H1 (cell line): ENCODE data around the gene NEGR1. TPM values are rescaled to one million over a fixed set of nuclear protein-coding genes. Genes with fewer than 3 reads are reported as not detected.

ENCODE experiments used
- CTCF ChIA-PET: fragments of 300-600 bp; sonication (Branson Sonifier 250); formaldehyde crosslinking; loops from one replicate; lab custom pipeline; 2021; ENCODE audit not compliant: partially characterized antibody; lab: Charles Lee
- POLR2A ChIA-PET: fragments of 300-600 bp; sonication (Branson Sonifier 250); formaldehyde crosslinking; loops from one replicate; lab custom pipeline; 2021; ENCODE audit warnings: inconsistent platforms; ENCODE audit not compliant: partially characterized antibody; lab: Charles Lee
- DNase-seq, 2 experiments: peaks; one replicate each; pipeline versions ENCODE4 v3.0.0 to v3.0.0-alpha.2; 2010 to 2022; ENCODE audit warnings: low spot score in 2 of 2, low read depth in 1 of 2, mixed read lengths in 1 of 2
- FAIRE-seq: peaks from 2 replicates; lab custom pipeline; 2011; peaks lifted over from hg19 to GRCh38; lab: Jason Lieb, UNC
- H2AFZ ChIP-seq: 2 replicates; pipeline ENCODE4 v1.8.1; 2012; ENCODE audit warnings: low read length, inconsistent platforms
- H2AK5ac ChIP-seq: 2 replicates; pipeline ENCODE4 v1.6.1; 2013; ENCODE audit warnings: low read depth, low read length
- H2BK120ac ChIP-seq: replicated peaks from 2 replicates; pipeline ENCODE3; 2013; ENCODE audit warnings: low read depth, low read length, inconsistent platforms
- H2BK12ac ChIP-seq: 2 replicates; pipeline ENCODE4 v1.6.1; 2013; ENCODE audit warnings: low read depth, low read length
- H2BK15ac ChIP-seq: 2 replicates; pipeline ENCODE4 v1.6.1; 2013; ENCODE audit warnings: low read length
- H2BK20ac ChIP-seq: 2 replicates; pipeline ENCODE4 v1.6.1; 2013; ENCODE audit warnings: low read length
- H2BK5ac ChIP-seq: 2 replicates; pipeline ENCODE4 v1.6.1; 2013; ENCODE audit warnings: low read depth, low read length
- H3K14ac ChIP-seq: 2 replicates; pipeline ENCODE4 v1.6.1; 2013; ENCODE audit warnings: inconsistent platforms; ENCODE audit not compliant: insufficient read length
- H3K18ac ChIP-seq: 2 replicates; pipeline ENCODE4 v1.6.1; 2013; ENCODE audit warnings: low read length; ENCODE audit errors: extremely low read depth
- H3K23ac ChIP-seq: 2 replicates; pipeline ENCODE4 v1.6.1; 2013; ENCODE audit warnings: inconsistent platforms; ENCODE audit not compliant: insufficient read length
- H3K23me2 ChIP-seq: 2 replicates; pipeline ENCODE4 v1.6.1; 2013; ENCODE audit warnings: low read depth, low read length
- H3K27ac ChIP-seq: 2 replicates; pipeline ENCODE4 v1.6.1; 2011; ENCODE audit warnings: low read depth, low read length, inconsistent platforms
- H3K27me3 ChIP-seq, 4 experiments: replicated peaks in 1 of 4; 1 replicate in 1 of 4; 2 replicates in 3 of 4; pipeline versions ENCODE4 v1.6.1 to v1.8.1; 2011 to 2013; ENCODE audit warnings: low read length in 3 of 4, mild to moderate bottlenecking in 3 of 4, inconsistent platforms in 2 of 4, mixed read lengths in 2 of 4, moderate library complexity in 1 of 4; ENCODE audit not compliant: control insufficient read depth in 3 of 4, insufficient read depth in 3 of 4; ENCODE audit errors: extremely low read depth in 1 of 4
- H3K36me3 ChIP-seq, 4 experiments: 2 replicates each; pipeline versions ENCODE4 v1.6.1 to v1.8.1; 2011 to 2013; ENCODE audit warnings: mild to moderate bottlenecking in 4 of 4, low read length in 3 of 4, moderate library complexity in 2 of 4, control low read depth in 1 of 4, inconsistent platforms in 1 of 4; ENCODE audit not compliant: insufficient read depth in 4 of 4, control insufficient read depth in 2 of 4
- H3K4ac ChIP-seq: replicated peaks from 2 replicates; pipeline ENCODE3; 2013; ENCODE audit warnings: low read length, low read depth, mixed read lengths, inconsistent platforms; ENCODE audit not compliant: insufficient read length
- H3K4me1 ChIP-seq, 4 experiments: replicated peaks in 1 of 4; 1 replicate in 1 of 4; 2 replicates in 3 of 4; pipeline versions ENCODE4 v1.6.1 to v1.8.1; 2011 to 2013; ENCODE audit warnings: low read length in 3 of 4, inconsistent platforms in 2 of 4, mixed read lengths in 1 of 4; ENCODE audit not compliant: insufficient read depth in 4 of 4, control insufficient read depth in 3 of 4
- H3K4me2 ChIP-seq, 2 experiments: 2 replicates each; pipeline versions ENCODE4 v1.6.1 to v1.8.1; 2011 to 2013; ENCODE audit warnings: low read depth in 2 of 2, low read length in 2 of 2, control low read depth in 1 of 2, inconsistent platforms in 1 of 2, mild to moderate bottlenecking in 1 of 2; ENCODE audit not compliant: insufficient read depth in 1 of 2
- H3K4me3 ChIP-seq, 4 experiments: fragments of 200-600, 300-600 bp in 1 of 4; sonication (generic), shearing (Covaris generic), sonication (Bioruptor Twin) in 1 of 4; 2 replicates each; pipeline versions ENCODE4 v1.5.1 to v1.8.1; 2011 to 2016; ENCODE audit warnings: low read length in 4 of 4, low read depth in 3 of 4, control low read depth in 2 of 4, inconsistent platforms in 2 of 4, mild to moderate bottlenecking in 2 of 4, mixed read lengths in 1 of 4, moderate library complexity in 1 of 4; ENCODE audit not compliant: insufficient read depth in 2 of 4; ENCODE audit errors: extremely low read depth in 1 of 4
- H3K56ac ChIP-seq: replicated peaks from 2 replicates; pipeline ENCODE3; 2013; ENCODE audit warnings: low read depth, mild to moderate bottlenecking, mixed read lengths, low read length, inconsistent platforms; ENCODE audit not compliant: insufficient read length
- H3K79me1 ChIP-seq: 2 replicates; pipeline ENCODE4 v1.6.1; 2013; ENCODE audit warnings: low read depth, low read length, control low read depth
- H3K79me2 ChIP-seq, 2 experiments: 2 replicates each; pipeline versions ENCODE4 v1.6.1 to v1.8.1; 2012 to 2013; ENCODE audit warnings: low read length in 2 of 2, mild to moderate bottlenecking in 2 of 2, inconsistent platforms in 1 of 2; ENCODE audit not compliant: insufficient read depth in 2 of 2, control insufficient read depth in 1 of 2
- H3K9ac ChIP-seq, 4 experiments: replicated peaks in 1 of 4; 1 replicate in 1 of 4; 2 replicates in 3 of 4; pipeline versions ENCODE4 v1.6.1 to v1.8.1; 2011 to 2013; ENCODE audit warnings: low read depth in 3 of 4, low read length in 3 of 4, control low read depth in 2 of 4, mild to moderate bottlenecking in 2 of 4, moderate library complexity in 2 of 4, inconsistent platforms in 1 of 4; ENCODE audit errors: extremely low read depth in 1 of 4
- H3K9me3 ChIP-seq, 2 experiments: 2 replicates each; pipeline versions ENCODE4 v1.6.1 to v1.8.1; 2012 to 2013; ENCODE audit warnings: mild to moderate bottlenecking in 2 of 2, moderate library complexity in 2 of 2, control low read depth in 1 of 2, inconsistent platforms in 1 of 2, low read depth in 1 of 2, low read length in 1 of 2, mixed read lengths in 1 of 2; ENCODE audit not compliant: insufficient read depth in 2 of 2
- H4K20me1 ChIP-seq, 2 experiments: replicated peaks in 1 of 2; 2 replicates each; pipeline versions ENCODE3 to v1.8.1; 2011 to 2013; ENCODE audit warnings: inconsistent platforms in 2 of 2, low read length in 2 of 2, mild to moderate bottlenecking in 1 of 2; ENCODE audit not compliant: insufficient read depth in 2 of 2, control insufficient read depth in 1 of 2
- H4K5ac ChIP-seq: 2 replicates; pipeline ENCODE4 v1.6.1; 2013; ENCODE audit warnings: low read length, low read depth, mixed read lengths, inconsistent platforms; ENCODE audit not compliant: insufficient read length
- H4K8ac ChIP-seq: 2 replicates; pipeline ENCODE4 v1.8.0; 2013; ENCODE audit warnings: mild to moderate bottlenecking, moderate library complexity, low read length, inconsistent platforms; ENCODE audit not compliant: insufficient read depth; ENCODE audit errors: extremely low read depth
- H4K91ac ChIP-seq: replicated peaks from 2 replicates; pipeline ENCODE3; 2013; ENCODE audit warnings: low read length, mixed read lengths, inconsistent platforms; ENCODE audit not compliant: insufficient read length
- POLR2A ChIP-seq, 2 experiments: IDR thresholded peaks; 1 replicate in 1 of 2; 2 replicates in 1 of 2; pipeline ENCODE4 v1.6.1; 2011; ENCODE audit warnings: low read depth in 2 of 2, low read length in 2 of 2, mild to moderate bottlenecking in 2 of 2; ENCODE audit errors: control extremely low read depth in 1 of 2
- RAD21 ChIP-seq, 2 experiments: IDR thresholded peaks in 1 of 2; conservative IDR thresholded peaks in 1 of 2; 2 replicates each; pipeline ENCODE4 v1.6.1; 2011; ENCODE audit warnings: low read depth in 2 of 2, low read length in 2 of 2, improper control_type of control experiment in 1 of 2, inconsistent platforms in 1 of 2, mild to moderate bottlenecking in 1 of 2, moderate library complexity in 1 of 2
- WGBS, 2 experiments: shearing (Covaris generic) in 1 of 2; methylation state at CpG; one replicate each; pipeline versions ENCODE4 v1.1.6 to v1.1.7; 2013 to 2015; ENCODE audit warnings: low lambda C conversion rate in 2 of 2, mixed read lengths in 2 of 2, inconsistent platforms in 1 of 2, low coverage in 1 of 2, missing lambda C conversion rate in 1 of 2; ENCODE audit not compliant: insufficient replicate concordance in 2 of 2, insufficient coverage in 1 of 2, insufficient read length in 1 of 2; ENCODE audit errors: extremely low coverage in 1 of 2, missing lambda C conversion rate in 1 of 2; 5-methylcytosine and 5-hydroxymethylcytosine counted together
- polyA plus RNA-seq, 7 experiments: library from polyadenylated mRNA; depleted of rRNA in 3 of 7; stranded (reverse) in 5 of 7; unstranded in 2 of 7; fragments of >200 nt in 5 of 7; fragments of 200-250 nt in 2 of 7; gene quantifications; 1 replicate in 5 of 7; 2 replicates in 1 of 7; 4 replicates in 1 of 7; pipeline versions ENCODE4 v1.2.1 to v1.2.3, GENCODE V29; 2011 to 2013; ENCODE audit warnings: missing spikeins in 2 of 7, mixed read lengths in 2 of 7
- total RNA-seq: library from RNA; stranded (reverse); fragmentation: NEBNext Ultra II Directional; extraction: Animal tissue kit (Norgen Biotek cat#: 25700); gene quantifications from 2 replicates; pipeline ENCODE4 v1.2.1, GENCODE V29; 2021

Gene NEGR1
- total and polyA plus RNA-seq, 2 of the 8 experiments (the other 6 are each of a cell fraction or from before 2014, with no cell fraction given), result 0.71 to 1.3 TPM

GRCh38 chr1:71438626-71439025 lies 843.7 kb downstream of the NEGR1 start:
- Histone ChIP-seq H4K5ac (no peak overlapping the region), H2BK120ac (no peak overlapping the region), H3K9me3 (no peaks in the 10 kb centered on the region), H3K9ac (no peak overlapping the region), H3K23me2 (no peaks in the 10 kb centered on the region), H4K91ac (peak overlapping the region; percentile 59), H2BK12ac (0 out of 2 replicates have a peak overlapping the region, but pooled peaks have one; percentile 39), H2AK5ac (no peak overlapping the region), H3K18ac (no peak overlapping the region), H4K8ac (no peak overlapping the region), H2BK20ac (0 out of 2 replicates have a peak overlapping the region, but pooled peaks have one; percentile 26), H3K27ac (no peak overlapping the region), H2BK5ac (no peak overlapping the region), H3K4me3 (no peak overlapping the region), H2AFZ (no peak overlapping the region), H3K14ac (no peak overlapping the region), H2BK15ac (no peak overlapping the region), H3K4me1 (peaks cover 0 to 7% (median 2%) of the 10 kb centered on the region in 4 experiments; a peak in 3 of 7 replicates), H3K79me1 (no peaks in the 10 kb centered on the region)
- CTCF ChIA-PET, result interaction anchor here (1.3 kb wide), 1 partner anchor 79 kb away, joined by 4 read pairs; no protein-coding TSS in a partner anchor
- TF ChIP-seq RAD21 (IDR thresholded peaks at IDR 0.05 in 1 of 2, conservative IDR thresholded peaks at IDR 0.05 in 1 of 2; ENCODE audit: low read depth in 2 of 2, low read length in 2 of 2) (no peak), POLR2A (IDR thresholded peaks at IDR 0.05; ENCODE audit: control extremely low read depth in 1 of 2, low read depth in 2 of 2, low read length in 2 of 2) (no peak)
- TF ChIP-seq, all 59 proteins: peak for 0
- H3K4me2 ChIP-seq, result no peak overlapping the region
- no peak overlapping the region for H3K4ac ChIP-seq
- no peaks in the 10 kb centered on the region for H3K27me3 ChIP-seq
- no peaks in the 10 kb centered on the region for H3K79me2 ChIP-seq
- POLR2A ChIA-PET, result no interaction called here
- H4K20me1 ChIP-seq, result no peaks in the 10 kb centered on the region
- 88% methylated on average over 2 of the region's 2 CpGs; no CpG with 5 or more reads in 1 of the 2 experiments for WGBS, 2 experiments
- no peak for DNase-seq
- H3K56ac ChIP-seq, result no peak overlapping the region
- H3K36me3 ChIP-seq, result no peaks in the 10 kb centered on the region
- FAIRE-seq, result no peak
- H3K23ac ChIP-seq, result no peak overlapping the region
